ENCODE data around the gene TGFBRAP1.
A peak's percentile ranks its signal among the peaks of the same experiment; 100 is the strongest.

TGFBRAP1 gene

DNA sequence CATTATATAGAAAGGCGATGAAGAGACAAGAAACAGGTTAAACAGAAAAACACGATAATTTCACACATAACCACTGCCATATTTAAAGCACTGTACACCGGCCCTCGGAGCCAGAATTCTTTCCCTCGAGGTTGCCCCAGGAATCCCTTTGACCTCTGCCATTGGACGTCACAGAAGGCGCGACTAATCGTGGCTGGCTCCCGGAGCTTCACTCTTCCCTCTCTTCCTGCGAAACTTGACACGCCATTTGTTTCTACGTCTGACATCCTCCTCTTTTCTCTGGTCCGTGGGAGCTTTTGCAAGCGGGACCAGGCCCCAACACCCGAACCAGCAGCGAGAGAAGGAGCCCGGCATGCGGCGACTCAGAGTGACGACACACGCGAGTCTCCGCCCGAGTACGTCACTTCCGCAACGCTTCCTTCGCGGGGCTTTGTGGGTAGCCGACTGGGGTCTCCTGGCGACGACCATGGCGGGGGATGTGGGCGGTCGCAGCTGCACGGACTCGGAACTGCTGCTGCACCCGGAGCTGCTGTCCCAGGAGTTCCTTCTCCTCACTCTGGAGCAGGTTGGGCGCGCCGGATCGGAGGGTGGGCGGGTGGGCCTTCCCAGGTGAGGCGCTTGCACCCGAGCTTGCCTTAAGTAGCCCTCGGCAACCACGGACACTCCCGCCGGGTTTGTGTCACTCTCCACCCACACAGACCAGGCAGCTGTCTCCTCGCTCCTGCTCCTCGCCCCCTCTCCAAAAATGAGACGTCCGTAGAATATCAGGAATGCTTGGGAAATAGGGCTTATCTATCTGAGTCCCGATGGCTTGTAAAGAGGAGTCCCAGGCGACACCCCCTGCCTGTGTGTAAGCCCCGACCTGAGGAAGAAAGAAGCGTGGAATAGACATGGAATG lies 7.8 kb upstream of the TGFBRAP1 start, which contains the start of gene C2orf49:
TSS of gene C2orf49 (plus strand) at position 419 of the 898 bp plus-strand sequence. CDS start at position 467, 48 bp downstream.
- no peaks in the 10 kb centered on the region for H3K36me3 ChIP-seq (ENCODE audit: control insufficient read depth, insufficient read depth, low read length)
- H3K9me3 ChIP-seq (ENCODE audit: control insufficient read depth, low read length): no peaks in the 10 kb centered on the region
- H3K4me3 ChIP-seq (ENCODE audit: low read depth, low read length): peak within 1 kb of the TSS; percentile 91
- peak within 1 kb of the TSS; percentile 98 for H3K27ac ChIP-seq
- H3K4me2 ChIP-seq (ENCODE audit: low read length): peak within 1 kb of the TSS; percentile 93
- no peaks in the 10 kb centered on the region for H3K27me3 ChIP-seq (ENCODE audit: control insufficient read depth, insufficient read depth, low read length)
- H3K4me1 ChIP-seq: peaks cover 6% of the 10 kb centered on the region
- H2AFZ ChIP-seq: peak within 1 kb of the TSS; percentile 100
- H3K79me2 ChIP-seq: peaks cover 7% of the 10 kb centered on the region
- TF ChIP-seq, protein P1, sequence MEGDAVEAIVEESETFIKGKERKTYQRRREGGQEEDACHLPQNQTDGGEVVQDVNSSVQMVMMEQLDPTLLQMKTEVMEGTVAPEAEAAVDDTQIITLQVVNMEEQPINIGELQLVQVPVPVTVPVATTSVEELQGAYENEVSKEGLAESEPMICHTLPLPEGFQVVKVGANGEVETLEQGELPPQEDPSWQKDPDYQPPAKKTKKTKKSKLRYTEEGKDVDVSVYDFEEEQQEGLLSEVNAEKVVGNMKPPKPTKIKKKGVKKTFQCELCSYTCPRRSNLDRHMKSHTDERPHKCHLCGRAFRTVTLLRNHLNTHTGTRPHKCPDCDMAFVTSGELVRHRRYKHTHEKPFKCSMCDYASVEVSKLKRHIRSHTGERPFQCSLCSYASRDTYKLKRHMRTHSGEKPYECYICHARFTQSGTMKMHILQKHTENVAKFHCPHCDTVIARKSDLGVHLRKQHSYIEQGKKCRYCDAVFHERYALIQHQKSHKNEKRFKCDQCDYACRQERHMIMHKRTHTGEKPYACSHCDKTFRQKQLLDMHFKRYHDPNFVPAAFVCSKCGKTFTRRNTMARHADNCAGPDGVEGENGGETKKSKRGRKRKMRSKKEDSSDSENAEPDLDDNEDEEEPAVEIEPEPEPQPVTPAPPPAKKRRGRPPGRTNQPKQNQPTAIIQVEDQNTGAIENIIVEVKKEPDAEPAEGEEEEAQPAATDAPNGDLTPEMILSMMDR (IDR thresholded peaks at IDR 0.05): no peak
- peak within 1 kb of the TSS; percentile 61 for H3K9ac ChIP-seq

DNA sequence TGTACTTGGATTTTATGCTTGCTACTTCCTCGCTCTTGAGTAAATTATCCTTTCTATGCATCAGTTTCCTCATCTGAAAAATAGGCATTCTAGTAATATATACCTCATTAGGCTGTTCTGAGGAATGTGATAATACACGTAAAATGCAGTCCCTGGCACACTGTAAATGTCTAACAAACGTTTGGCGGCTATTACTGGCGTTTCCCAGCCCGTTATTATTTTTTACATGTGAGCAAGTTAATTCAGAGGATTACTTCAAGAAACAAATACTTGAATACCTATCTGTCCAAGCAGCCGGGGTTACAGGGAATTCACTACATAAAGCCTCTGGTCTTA lies 7.2 kb upstream of the TGFBRAP1 start:
- H3K9ac ChIP-seq: peak overlapping the region; percentile 61
- H3K79me2 ChIP-seq: peaks cover 7% of the 10 kb centered on the region
- H3K36me3 ChIP-seq (ENCODE audit: control insufficient read depth, insufficient read depth, low read length): no peaks in the 10 kb centered on the region
- TF ChIP-seq, protein P1 (IDR thresholded peaks at IDR 0.05): no peak
- no peaks in the 10 kb centered on the region for H3K9me3 ChIP-seq (ENCODE audit: control insufficient read depth, low read length)
- no peaks in the 10 kb centered on the region for H3K27me3 ChIP-seq (ENCODE audit: control insufficient read depth, insufficient read depth, low read length)
- H3K27ac ChIP-seq: peak overlapping the region; percentile 98
- H3K4me1 ChIP-seq: peaks cover 6% of the 10 kb centered on the region
- H2AFZ ChIP-seq: peak overlapping the region; percentile 100
- H3K4me2 ChIP-seq (ENCODE audit: low read length): peak overlapping the region; percentile 93
- peak overlapping the region; percentile 91 for H3K4me3 ChIP-seq (ENCODE audit: low read depth, low read length)

DNA sequence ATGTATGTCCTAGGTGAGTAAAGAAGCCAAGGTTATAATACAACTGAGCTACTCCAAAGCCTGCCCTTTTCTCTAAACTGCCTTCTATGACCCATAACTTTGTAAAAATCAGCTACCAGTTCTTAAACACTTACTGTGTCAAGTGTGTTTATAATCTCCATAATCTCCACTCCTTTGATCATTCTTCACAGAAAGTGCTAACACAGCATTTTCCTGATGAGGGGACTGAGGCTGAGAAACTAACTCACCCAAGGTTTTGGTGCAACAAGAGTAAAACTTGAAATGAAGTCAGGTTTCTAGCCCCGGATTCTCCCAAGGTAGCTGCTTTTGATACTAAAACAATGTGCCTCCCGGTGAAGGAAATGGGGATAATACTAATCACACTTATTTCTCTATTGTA lies 5.9 kb upstream of the TGFBRAP1 start:
- peaks cover 11% of the 10 kb centered on the region for H3K79me2 ChIP-seq
- H3K36me3 ChIP-seq (ENCODE audit: control insufficient read depth, insufficient read depth, low read length): no peaks in the 10 kb centered on the region
- H3K9ac ChIP-seq: no peak overlapping the region
- H3K4me1 ChIP-seq: peaks cover 10% of the 10 kb centered on the region
- no peak overlapping the region for H3K27ac ChIP-seq
- H3K9me3 ChIP-seq (ENCODE audit: control insufficient read depth, low read length): no peaks in the 10 kb centered on the region
- H3K27me3 ChIP-seq (ENCODE audit: control insufficient read depth, insufficient read depth, low read length): no peaks in the 10 kb centered on the region
- H2AFZ ChIP-seq: no peak overlapping the region
- TF ChIP-seq, protein P1 (IDR thresholded peaks at IDR 0.05): no peak
- no peak overlapping the region for H3K4me2 ChIP-seq (ENCODE audit: low read length)
- no peak overlapping the region for H3K4me3 ChIP-seq (ENCODE audit: low read depth, low read length)

DNA sequence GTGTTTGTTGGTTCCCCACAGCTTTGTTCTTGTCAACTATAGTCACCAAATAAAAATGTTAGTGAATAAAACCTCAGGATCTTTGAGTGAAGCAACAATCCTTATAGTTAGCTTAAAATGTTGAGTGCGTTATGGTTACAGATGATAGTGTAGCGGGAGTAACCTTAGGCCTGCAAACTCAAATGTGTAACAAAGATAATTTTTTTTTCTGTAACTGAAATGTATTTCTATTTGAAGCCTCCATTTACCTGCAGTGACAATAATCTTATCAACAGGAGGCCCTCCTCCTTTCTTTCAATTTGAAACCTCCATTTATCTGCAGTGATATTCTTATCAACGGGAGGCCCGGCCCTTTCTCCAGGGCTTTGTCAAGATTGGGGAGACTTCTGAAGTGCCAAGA lies 4.7 kb upstream of the TGFBRAP1 start:
- peaks cover 15% of the 10 kb centered on the region for H3K4me1 ChIP-seq
- H3K36me3 ChIP-seq (ENCODE audit: control insufficient read depth, insufficient read depth, low read length): no peaks in the 10 kb centered on the region
- H3K27me3 ChIP-seq (ENCODE audit: control insufficient read depth, insufficient read depth, low read length): no peaks in the 10 kb centered on the region
- H3K9me3 ChIP-seq (ENCODE audit: control insufficient read depth, low read length): no peaks in the 10 kb centered on the region
- H3K4me2 ChIP-seq (ENCODE audit: low read length): no peak overlapping the region
- peaks cover 14% of the 10 kb centered on the region for H3K79me2 ChIP-seq
- no peak overlapping the region for H3K9ac ChIP-seq
- H3K4me3 ChIP-seq (ENCODE audit: low read depth, low read length): no peak overlapping the region
- no peak overlapping the region for H2AFZ ChIP-seq
- TF ChIP-seq, protein P1 (IDR thresholded peaks at IDR 0.05): no peak
- no peak overlapping the region for H3K27ac ChIP-seq

All from parathyroid adenoma (tissue), 2 donors.